ENCODE data around the gene HSPB2. TPM values are rescaled to one million over a fixed set of nuclear protein-coding genes. Genes with fewer than 3 reads are reported as not detected.

HSPB2 gene
- total RNA-seq, 2 experiments from 2014 or later = not detected

DNA sequence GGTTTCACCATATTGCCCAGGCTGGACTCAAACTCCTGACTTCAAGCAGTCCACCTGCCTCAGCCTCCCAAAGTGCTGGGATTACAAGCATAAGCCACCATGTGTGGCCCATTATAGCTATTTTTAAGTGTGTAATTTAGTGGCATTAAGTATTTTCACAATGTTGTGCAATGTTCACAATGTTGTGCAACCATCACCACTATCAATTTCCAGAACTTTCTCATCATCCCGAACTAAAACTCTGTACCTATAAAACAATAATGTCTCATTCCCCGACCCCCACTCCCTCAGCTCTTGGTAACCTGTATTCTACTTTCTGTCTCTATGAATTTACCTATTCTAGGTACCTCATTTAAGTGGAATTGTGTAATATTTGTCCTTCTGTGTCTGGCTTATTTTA is 25.7 kb upstream of the HSPB2 start:
- intact Hi-C loops (cut with micrococcal nuclease) = no loop called here
- Mint-ChIP-seq H3K9me3 (no peaks in the 10 kb centered on the region), H3K36me3 (ENCODE audit: low read depth) (peaks cover 8% of the 10 kb centered on the region), H3K4me3 (no peak overlapping the region), H3K27me3 (ENCODE audit: low read depth) (no peaks in the 10 kb centered on the region), H3K27ac (no peak overlapping the region), H3K4me1 (ENCODE audit: low read depth) (peaks cover 8% of the 10 kb centered on the region)
- CTCF ChIA-PET = interaction anchor here (1.0 to 1.1 kb wide), 2 partner anchors 16 to 95 kb away, joined by 4 read pairs; no protein-coding TSS in a partner anchor
- DNase-seq = no peak

GRCh38 chr11:111905411-111905810 is 7.1 kb upstream of the HSPB2 start:
- H3K27ac Mint-ChIP-seq = no peak overlapping the region
- no peaks in the 10 kb centered on the region for H3K36me3 Mint-ChIP-seq (ENCODE audit: low read depth)
- H3K4me3 Mint-ChIP-seq = no peak overlapping the region
- CTCF ChIA-PET = no interaction called here
- peaks cover 6% of the 10 kb centered on the region for H3K27me3 Mint-ChIP-seq (ENCODE audit: low read depth)
- no peaks in the 10 kb centered on the region for H3K4me1 Mint-ChIP-seq (ENCODE audit: low read depth)
- intact Hi-C loops (cut with micrococcal nuclease) = no loop called here
- no peaks in the 10 kb centered on the region for H3K9me3 Mint-ChIP-seq
- DNase-seq = no peak

DNA sequence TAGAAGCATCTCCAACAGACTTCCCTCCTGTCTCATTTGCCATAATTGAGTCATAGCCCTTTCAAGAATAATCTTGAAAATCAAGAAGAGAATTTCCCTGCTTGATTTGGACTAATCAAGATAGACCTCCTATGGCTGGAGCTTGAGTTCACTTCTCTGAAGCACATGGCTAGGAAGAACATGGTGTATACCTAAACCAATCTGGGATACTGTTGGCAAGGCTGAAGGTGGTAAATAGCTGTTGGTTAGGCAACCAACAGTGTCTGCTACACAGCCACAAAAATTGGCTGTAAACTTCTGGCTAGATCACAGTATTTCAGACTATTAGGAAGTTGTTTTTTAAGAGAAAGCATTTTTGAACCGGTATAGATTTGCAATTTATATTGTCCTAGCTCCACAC is 5.9 kb upstream of the HSPB2 start:
- Mint-ChIP-seq H3K9me3 (no peaks in the 10 kb centered on the region), H3K36me3 (ENCODE audit: low read depth) (no peaks in the 10 kb centered on the region), H3K27ac (no peak overlapping the region), H3K27me3 (ENCODE audit: low read depth) (peaks cover 12% of the 10 kb centered on the region), H3K4me1 (ENCODE audit: low read depth) (no peaks in the 10 kb centered on the region), H3K4me3 (no peak overlapping the region)
- intact Hi-C loops (cut with micrococcal nuclease) = no loop called here
- no peak for DNase-seq
- CTCF ChIA-PET = no interaction called here

DNA sequence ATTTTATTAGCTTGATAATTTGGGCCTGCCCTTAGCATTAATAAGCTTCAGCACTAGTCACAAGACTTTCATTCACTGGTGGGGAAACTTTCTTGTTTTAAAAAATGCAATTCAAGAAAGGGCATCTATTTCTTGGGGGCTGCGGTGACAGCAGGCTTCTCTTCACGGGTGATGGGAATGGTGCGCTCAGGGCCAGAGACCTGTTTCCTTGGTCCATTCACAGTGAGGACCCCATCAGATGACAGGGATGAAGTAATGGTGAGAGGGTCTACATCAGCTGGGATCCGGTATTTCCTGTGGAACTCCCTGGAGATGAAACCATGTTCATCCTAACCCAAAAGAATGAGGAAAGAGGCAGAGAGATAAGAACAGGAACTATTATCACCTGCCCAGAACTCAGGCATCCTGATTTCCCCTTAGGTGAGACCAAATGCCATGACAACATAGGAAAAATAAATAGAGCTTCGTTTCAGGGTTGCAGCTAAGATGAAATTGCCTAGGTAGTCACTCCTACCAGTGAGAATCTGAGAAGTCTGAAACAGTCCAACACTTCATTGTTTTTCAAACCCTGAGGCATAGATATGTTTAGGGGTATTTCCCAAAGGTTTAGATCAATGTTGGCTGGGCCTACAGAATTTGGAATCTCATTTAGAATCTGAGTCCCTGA is 3.8 kb upstream of the HSPB2 start:
- intact Hi-C loops (cut with micrococcal nuclease) = no loop called here
- Mint-ChIP-seq H3K4me1 (ENCODE audit: low read depth) (no peaks in the 10 kb centered on the region), H3K36me3 (ENCODE audit: low read depth) (no peaks in the 10 kb centered on the region), H3K4me3 (no peak overlapping the region), H3K27ac (no peak overlapping the region), H3K27me3 (ENCODE audit: low read depth) (peaks cover 23% of the 10 kb centered on the region), H3K9me3 (no peaks in the 10 kb centered on the region)
- CTCF ChIA-PET = no interaction called here
- DNase-seq = no peak

DNA sequence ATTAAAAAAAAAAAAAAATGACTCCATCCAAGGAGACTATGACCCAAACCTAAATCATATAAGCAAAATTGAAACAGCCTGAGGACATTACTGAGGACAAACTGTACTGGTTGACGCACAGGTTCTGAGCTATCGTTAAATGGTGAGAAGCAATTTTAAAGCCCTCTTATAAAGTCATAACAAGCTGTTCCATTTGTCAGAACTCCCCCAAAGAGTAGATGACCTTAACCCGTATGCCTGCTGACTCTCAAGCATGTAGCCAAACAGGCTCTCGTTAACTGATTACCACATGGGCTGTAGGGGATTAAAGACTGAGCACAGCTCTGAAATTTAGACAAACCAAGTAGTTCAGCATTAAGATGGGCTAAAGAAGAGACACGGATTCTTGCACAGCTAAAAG is 3.2 kb upstream of the HSPB2 start:
- Mint-ChIP-seq H3K4me1 (ENCODE audit: low read depth) (no peaks in the 10 kb centered on the region), H3K36me3 (ENCODE audit: low read depth) (no peaks in the 10 kb centered on the region), H3K9me3 (no peaks in the 10 kb centered on the region), H3K4me3 (no peak overlapping the region), H3K27ac (no peak overlapping the region), H3K27me3 (ENCODE audit: low read depth) (peaks cover 29% of the 10 kb centered on the region)
- intact Hi-C loops (cut with micrococcal nuclease) = no loop called here
- DNase-seq = no peak
- CTCF ChIA-PET = interaction anchor here (1.3 kb wide), 1 partner anchor 22 kb away, joined by 4 read pairs; no protein-coding TSS in a partner anchor

DNA sequence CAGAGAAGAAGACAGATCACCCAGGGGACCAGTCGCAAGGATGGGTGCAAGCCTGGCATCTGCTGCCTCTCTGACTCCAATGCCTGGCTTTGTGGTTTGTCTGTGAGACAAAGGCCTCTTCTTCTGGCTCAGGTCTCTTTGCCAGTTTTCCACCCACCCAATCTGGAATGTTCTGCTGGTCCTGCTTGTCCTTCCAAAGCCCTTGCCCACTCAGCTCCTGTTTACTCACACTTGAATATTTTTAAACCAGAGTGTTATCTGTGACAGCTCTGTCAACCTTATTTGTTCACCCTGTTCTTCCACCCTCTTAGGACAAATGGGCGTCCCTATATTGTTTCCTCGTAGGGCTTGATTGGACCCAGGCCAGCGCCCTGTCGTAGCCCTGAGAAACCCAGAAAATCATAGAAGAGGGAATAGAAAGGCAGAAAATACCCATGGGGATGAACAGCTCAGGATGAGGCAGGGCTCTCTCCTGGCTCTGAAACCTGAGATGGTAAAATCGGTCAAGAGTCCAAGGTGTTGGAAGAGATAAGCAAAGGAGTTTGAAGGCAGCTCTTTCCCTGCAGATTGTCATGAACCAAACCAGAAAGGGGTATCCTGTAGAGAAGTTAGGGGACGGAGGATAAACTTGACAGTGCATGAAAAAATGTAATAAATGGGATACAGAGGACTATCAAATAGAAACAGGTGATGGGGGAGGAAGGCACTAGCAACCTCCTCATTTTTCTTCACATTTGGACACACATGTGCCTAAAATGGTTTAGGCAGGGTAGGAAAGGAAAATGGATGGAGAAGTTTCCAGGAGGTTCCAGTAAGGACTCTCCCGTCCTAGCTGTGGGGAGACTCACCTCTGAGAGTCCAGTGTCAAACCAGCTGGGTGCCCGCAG is 1.6 kb upstream of the HSPB2 start:
- Mint-ChIP-seq H3K27me3 (ENCODE audit: low read depth) (peaks cover 34% of the 10 kb centered on the region), H3K9me3 (no peaks in the 10 kb centered on the region), H3K27ac (no peak overlapping the region), H3K4me1 (ENCODE audit: low read depth) (no peaks in the 10 kb centered on the region), H3K36me3 (ENCODE audit: low read depth) (no peaks in the 10 kb centered on the region), H3K4me3 (no peak overlapping the region)
- CTCF ChIA-PET = interaction anchor here (1.0 to 1.3 kb wide), 2 partner anchors 18 to 21 kb away, joined by 3 to 4 read pairs; no protein-coding TSS in a partner anchor
- intact Hi-C loops (cut with micrococcal nuclease) = no loop called here
- DNase-seq = no peak

GRCh38 chr11:111911563-111912401 is 752 bp upstream of the HSPB2 start, which contains the start of gene CRYAB:
Gene CRYAB (minus strand): TSS chr11:111911770. CDS start chr11:111911724, 46 bp downstream.
- Mint-ChIP-seq H3K4me1 (ENCODE audit: low read depth) (no peaks in the 10 kb centered on the region), H3K36me3 (ENCODE audit: low read depth) (no peaks in the 10 kb centered on the region), H3K27ac (no peak within 1 kb of the TSS), H3K27me3 (ENCODE audit: low read depth) (peaks cover 35% of the 10 kb centered on the region), H3K9me3 (no peaks in the 10 kb centered on the region), H3K4me3 (no peak within 1 kb of the TSS)
- intact Hi-C loops (cut with micrococcal nuclease) = no loop called here
- DNase-seq = no peak
- CTCF ChIA-PET = interaction anchor here (1.0 kb wide), 1 partner anchor 18 kb away, joined by 3 read pairs; no protein-coding TSS in a partner anchor

DNA sequence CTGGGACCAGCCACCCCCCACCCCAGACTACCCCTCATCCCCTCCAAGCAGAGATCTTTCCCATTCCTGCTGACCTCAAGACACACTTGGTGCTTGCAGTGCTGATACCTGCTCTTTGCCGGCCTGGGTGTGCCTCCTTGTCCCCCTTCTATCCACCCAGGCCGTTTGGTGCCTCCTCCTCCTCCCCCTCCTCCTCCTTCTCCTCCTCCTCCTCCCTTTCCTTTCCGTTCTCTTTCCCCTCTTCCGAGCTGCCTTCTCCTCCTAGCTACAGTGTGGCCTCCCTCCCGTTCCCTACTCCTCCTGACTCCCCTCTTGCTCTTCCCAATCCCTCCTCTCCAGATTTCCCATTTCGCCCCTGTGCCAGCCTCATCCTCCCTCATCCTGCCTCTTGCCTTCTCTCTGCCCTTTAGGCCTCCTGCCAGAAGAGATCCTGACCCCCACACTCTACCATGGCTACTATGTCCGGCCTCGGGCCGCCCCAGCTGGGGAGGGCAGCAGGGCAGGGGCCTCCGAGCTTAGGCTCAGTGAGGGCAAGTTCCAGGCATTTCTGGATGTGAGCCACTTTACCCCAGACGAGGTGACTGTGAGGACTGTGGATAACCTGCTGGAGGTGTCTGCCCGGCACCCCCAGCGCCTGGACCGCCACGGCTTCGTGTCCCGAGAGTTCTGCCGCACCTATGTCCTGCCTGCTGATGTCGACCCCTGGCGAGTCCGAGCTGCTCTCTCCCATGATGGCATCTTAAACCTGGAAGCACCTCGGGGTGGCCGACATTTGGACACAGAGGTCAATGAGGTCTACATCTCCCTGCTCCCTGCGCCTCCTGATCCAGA is 712 bp downstream of the HSPB2 start:
- CTCF ChIA-PET = interaction anchor here (0.9 kb wide), 1 partner anchor 18 kb away, joined by 3 read pairs; no protein-coding TSS in a partner anchor
- no peaks in the 10 kb centered on the region for H3K36me3 Mint-ChIP-seq (ENCODE audit: low read depth)
- no peak overlapping the region for H3K27ac Mint-ChIP-seq
- no peak for DNase-seq
- no peak overlapping the region for H3K4me3 Mint-ChIP-seq
- H3K27me3 Mint-ChIP-seq (ENCODE audit: low read depth) = peaks cover 44% of the 10 kb centered on the region
- H3K4me1 Mint-ChIP-seq (ENCODE audit: low read depth) = no peaks in the 10 kb centered on the region
- intact Hi-C loops (cut with micrococcal nuclease) = no loop called here
- no peaks in the 10 kb centered on the region for H3K9me3 Mint-ChIP-seq

DNA sequence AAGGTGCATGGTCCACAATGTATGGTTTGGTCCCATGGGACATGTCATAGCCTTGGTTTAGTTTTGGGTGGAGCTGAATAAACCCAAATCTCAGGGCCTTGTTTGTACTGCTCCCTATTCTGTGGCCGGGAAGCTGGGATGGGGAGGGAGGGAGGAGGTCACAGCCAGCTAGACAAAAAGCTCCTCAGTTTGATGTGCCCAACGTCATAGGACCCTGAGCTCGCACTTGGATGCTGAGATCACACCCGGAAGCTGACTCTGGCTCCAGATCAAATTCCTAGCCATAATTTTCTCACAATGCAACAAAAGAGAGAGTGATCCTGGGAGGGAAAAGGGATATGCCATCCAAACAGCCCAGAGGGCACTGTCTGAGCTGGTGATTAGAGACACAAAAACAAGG is 1.5 kb downstream of the HSPB2 start:
- CTCF ChIA-PET = interaction anchor here (0.9 kb wide), 1 partner anchor 18 kb away, joined by 3 read pairs; no protein-coding TSS in a partner anchor
- H3K9me3 Mint-ChIP-seq = no peaks in the 10 kb centered on the region
- H3K36me3 Mint-ChIP-seq (ENCODE audit: low read depth) = no peaks in the 10 kb centered on the region
- intact Hi-C loops (cut with micrococcal nuclease) = no loop called here
- no peak for DNase-seq
- H3K4me1 Mint-ChIP-seq (ENCODE audit: low read depth) = peaks cover 2% of the 10 kb centered on the region
- H3K4me3 Mint-ChIP-seq = no peak overlapping the region
- peaks cover 44% of the 10 kb centered on the region for H3K27me3 Mint-ChIP-seq (ENCODE audit: low read depth)
- no peak overlapping the region for H3K27ac Mint-ChIP-seq

DNA sequence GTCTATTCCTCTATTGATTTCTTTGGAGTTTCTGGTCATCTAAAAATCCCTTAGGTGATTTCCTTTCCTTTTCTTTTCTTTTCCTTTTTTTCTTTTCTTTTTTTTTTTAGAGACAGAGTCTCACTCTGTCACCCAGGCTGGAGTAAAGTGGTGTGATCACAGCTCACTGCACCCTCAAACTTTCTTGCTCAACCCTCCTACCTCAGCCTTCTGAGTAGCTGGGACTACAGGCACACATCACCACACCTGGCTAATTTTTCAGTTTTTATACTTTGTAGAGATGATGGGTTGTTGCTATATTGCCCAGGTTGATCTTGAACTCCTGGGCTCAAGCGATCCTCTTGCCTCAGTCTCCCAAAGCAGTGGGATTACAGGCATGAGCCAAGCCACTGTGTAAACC is 4.2 kb downstream of the HSPB2 start:
- H3K27ac Mint-ChIP-seq = no peak overlapping the region
- intact Hi-C loops (cut with micrococcal nuclease) = no loop called here
- no peaks in the 10 kb centered on the region for H3K36me3 Mint-ChIP-seq (ENCODE audit: low read depth)
- no peaks in the 10 kb centered on the region for H3K9me3 Mint-ChIP-seq
- H3K4me1 Mint-ChIP-seq (ENCODE audit: low read depth) = peaks cover 2% of the 10 kb centered on the region
- no peak overlapping the region for H3K4me3 Mint-ChIP-seq
- H3K27me3 Mint-ChIP-seq (ENCODE audit: low read depth) = peaks cover 36% of the 10 kb centered on the region
- CTCF ChIA-PET = no interaction called here
- DNase-seq = no peak

DNA sequence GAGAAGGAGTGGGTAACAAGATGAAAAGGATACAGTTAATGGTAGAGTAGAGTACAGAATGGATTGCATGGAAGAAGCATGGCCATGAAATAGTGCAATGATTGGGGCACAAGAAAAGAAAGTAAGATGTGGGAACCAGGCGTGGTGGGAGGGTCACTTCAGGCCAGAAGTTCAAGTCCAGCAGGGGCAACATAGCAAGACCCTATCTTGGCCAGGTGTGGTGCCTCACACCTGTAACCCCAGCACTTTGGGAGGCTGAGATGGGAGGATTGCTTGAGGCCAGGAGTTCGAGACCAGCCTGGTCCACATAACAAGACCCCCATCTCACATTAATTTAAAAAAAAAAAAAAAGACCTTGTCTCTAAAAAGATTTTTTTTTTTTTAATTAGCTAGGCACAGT is 4.8 kb downstream of the HSPB2 start:
- Mint-ChIP-seq H3K4me1 (ENCODE audit: low read depth) (peaks cover 2% of the 10 kb centered on the region), H3K27ac (no peak overlapping the region), H3K4me3 (no peak overlapping the region), H3K36me3 (ENCODE audit: low read depth) (no peaks in the 10 kb centered on the region), H3K27me3 (ENCODE audit: low read depth) (peaks cover 33% of the 10 kb centered on the region), H3K9me3 (no peaks in the 10 kb centered on the region)
- no peak for DNase-seq
- intact Hi-C loops (cut with micrococcal nuclease) = no loop called here
- CTCF ChIA-PET = no interaction called here

Data from activated naive CD4-positive, alpha-beta T cell treated with anti-CD3 and anti-CD28 coated beads for 36 hours (primary cell).